Measurements from ENCODE around the gene OVCA2.

- TF ChIP-seq, protein P1, sequence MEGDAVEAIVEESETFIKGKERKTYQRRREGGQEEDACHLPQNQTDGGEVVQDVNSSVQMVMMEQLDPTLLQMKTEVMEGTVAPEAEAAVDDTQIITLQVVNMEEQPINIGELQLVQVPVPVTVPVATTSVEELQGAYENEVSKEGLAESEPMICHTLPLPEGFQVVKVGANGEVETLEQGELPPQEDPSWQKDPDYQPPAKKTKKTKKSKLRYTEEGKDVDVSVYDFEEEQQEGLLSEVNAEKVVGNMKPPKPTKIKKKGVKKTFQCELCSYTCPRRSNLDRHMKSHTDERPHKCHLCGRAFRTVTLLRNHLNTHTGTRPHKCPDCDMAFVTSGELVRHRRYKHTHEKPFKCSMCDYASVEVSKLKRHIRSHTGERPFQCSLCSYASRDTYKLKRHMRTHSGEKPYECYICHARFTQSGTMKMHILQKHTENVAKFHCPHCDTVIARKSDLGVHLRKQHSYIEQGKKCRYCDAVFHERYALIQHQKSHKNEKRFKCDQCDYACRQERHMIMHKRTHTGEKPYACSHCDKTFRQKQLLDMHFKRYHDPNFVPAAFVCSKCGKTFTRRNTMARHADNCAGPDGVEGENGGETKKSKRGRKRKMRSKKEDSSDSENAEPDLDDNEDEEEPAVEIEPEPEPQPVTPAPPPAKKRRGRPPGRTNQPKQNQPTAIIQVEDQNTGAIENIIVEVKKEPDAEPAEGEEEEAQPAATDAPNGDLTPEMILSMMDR (IDR thresholded peaks at IDR 0.05; ENCODE audit: low read length), result no peak
- no peak for TF ChIP-seq EZH2 (IDR thresholded peaks at IDR 0.05; ENCODE audit: borderline replicate concordance, low read length)
Measured at GRCh38 chr17:2034806-2035540, 6.8 kb upstream of the OVCA2 start.

Data from OCI-LY1 (cell line).